ENCODE data around the gene NKIRAS1.
A peak's percentile ranks its signal among the peaks of the same experiment; 100 is the strongest.
"Not testable (repeated sequence)": the region's sequence is repeated elsewhere in the genome, so short reads cannot be mapped to it uniquely, and the experiment has no call there.

Gene NKIRAS1

GRCh38 chr3:23859012-23859743, 57.6 kb downstream of the NKIRAS1 start:
- Histone ChIP-seq H3K27me3 (ENCODE audit: insufficient read depth, low read depth) (no peaks in the 10 kb centered on the region), H3K4me1 (ENCODE audit: low read depth, poor library complexity, severe bottlenecking) (peaks cover 60% of the 10 kb centered on the region), H2AFZ (ENCODE audit: low read depth) (no peak overlapping the region), H3K36me3 (ENCODE audit: insufficient read depth) (no peaks in the 10 kb centered on the region), H3K27ac (peak overlapping the region; percentile 8; the same call in 1 of the 2 replicates), H3K4me3 (IDR thresholded peaks at IDR 0.05; ENCODE audit: insufficient read depth, low read depth, low read length) (no peak overlapping the region), H4K20me1 (ENCODE audit: insufficient read depth) (peaks cover 35% of the 10 kb centered on the region; the same call in 1 of the 2 replicates), H3K9ac (no peak overlapping the region), H3K4me2 (peak overlapping the region; percentile 46; the same call in 1 of the 2 replicates), H3K79me2 (ENCODE audit: insufficient read depth, low read depth) (peaks cover 93% of the 10 kb centered on the region)
- no peak for TF ChIP-seq CTCF (conservative IDR thresholded peaks at IDR 0.05; ENCODE audit: low read depth, low read length)

GRCh38 chr3:23856286-23856685, 60.5 kb downstream of the NKIRAS1 start:
- Histone ChIP-seq H3K4me1 (ENCODE audit: low read depth, poor library complexity, severe bottlenecking) (peaks cover 54% of the 10 kb centered on the region), H3K79me2 (ENCODE audit: insufficient read depth, low read depth) (peaks cover 88% of the 10 kb centered on the region), H3K4me3 (IDR thresholded peaks at IDR 0.05; ENCODE audit: insufficient read depth, low read depth, low read length) (no peak overlapping the region), H3K9ac (no peak overlapping the region), H4K20me1 (ENCODE audit: insufficient read depth) (peaks cover 34% of the 10 kb centered on the region; the same call in 1 of the 2 replicates), H3K27ac (no peak overlapping the region), H3K36me3 (ENCODE audit: insufficient read depth) (no peaks in the 10 kb centered on the region), H2AFZ (ENCODE audit: low read depth) (no peak overlapping the region), H3K27me3 (ENCODE audit: insufficient read depth, low read depth) (no peaks in the 10 kb centered on the region), H3K4me2 (no peak overlapping the region)
- no peak for TF ChIP-seq CTCF (conservative IDR thresholded peaks at IDR 0.05; ENCODE audit: low read depth, low read length)

- not testable (repeated sequence) for H3K9ac ChIP-seq; H3K27me3 ChIP-seq (ENCODE audit: insufficient read depth, low read depth); H3K4me1 ChIP-seq (ENCODE audit: low read depth, poor library complexity, severe bottlenecking); H3K4me3 ChIP-seq (IDR thresholded peaks at IDR 0.05; ENCODE audit: insufficient read depth, low read depth, low read length); H3K36me3 ChIP-seq (ENCODE audit: insufficient read depth); H3K4me2 ChIP-seq; H2AFZ ChIP-seq (ENCODE audit: low read depth); H3K27ac ChIP-seq
- Histone ChIP-seq H3K79me2 (ENCODE audit: insufficient read depth, low read depth) (peaks cover 90% of the 10 kb centered on the region), H4K20me1 (ENCODE audit: insufficient read depth) (peaks cover 14% of the 10 kb centered on the region; the same call in 1 of the 2 replicates)
Observed at GRCh38 chr3:23849462-23849861, 67.3 kb downstream of the NKIRAS1 start.

- H3K4me1 ChIP-seq (ENCODE audit: low read depth, poor library complexity, severe bottlenecking), result peaks cover 9% of the 10 kb centered on the region
- H3K4me3 ChIP-seq (IDR thresholded peaks at IDR 0.05; ENCODE audit: insufficient read depth, low read depth, low read length), result no peak overlapping the region
- TF ChIP-seq CTCF (conservative IDR thresholded peaks at IDR 0.05; ENCODE audit: low read depth, low read length), result no peak
- H3K27me3 ChIP-seq (ENCODE audit: insufficient read depth, low read depth), result no peaks in the 10 kb centered on the region
- H3K27ac ChIP-seq, result no peak overlapping the region
- H3K36me3 ChIP-seq (ENCODE audit: insufficient read depth), result no peaks in the 10 kb centered on the region
- H4K20me1 ChIP-seq (ENCODE audit: insufficient read depth), result peaks cover 27% of the 10 kb centered on the region; the same call in 1 of the 2 replicates
- H3K9ac ChIP-seq, result no peak overlapping the region
- H2AFZ ChIP-seq (ENCODE audit: low read depth), result no peak overlapping the region
- no peak overlapping the region for H3K4me2 ChIP-seq
- peaks cover 92% of the 10 kb centered on the region for H3K79me2 ChIP-seq (ENCODE audit: insufficient read depth, low read depth)
Observed at GRCh38 chr3:23845326-23846216, 71.2 kb downstream of the NKIRAS1 start.
